ENCODE data around the gene GFY.

GRCh38 chr19:49465371-49465770, 40.2 kb downstream of the GFY start:
- TF ChIP-seq CTCF (IDR thresholded peaks at IDR 0.05) (no peak), POLR2A (IDR thresholded peaks at IDR 0.05) (no peak)
